Astrocyte (in vitro differentiated cells and primary cell): Measurements from ENCODE around the gene NOL7.

Experiments
- EZH2 ChIP-seq: IDR thresholded peaks from 2 replicates; pipeline ENCODE4 v1.6.1; 2012; ENCODE audit warnings: mild to moderate bottlenecking, low read length, inconsistent platforms; ENCODE audit not compliant: insufficient read depth
- TF ChIP-seq, protein P1 (sequence below): IDR thresholded peaks from 2 replicates; pipeline ENCODE4 v1.5.1; 2011; ENCODE audit warnings: low read depth, mild to moderate bottlenecking, inconsistent platforms, low read length, moderate library complexity; ENCODE audit not compliant: insufficient read depth

DNA sequence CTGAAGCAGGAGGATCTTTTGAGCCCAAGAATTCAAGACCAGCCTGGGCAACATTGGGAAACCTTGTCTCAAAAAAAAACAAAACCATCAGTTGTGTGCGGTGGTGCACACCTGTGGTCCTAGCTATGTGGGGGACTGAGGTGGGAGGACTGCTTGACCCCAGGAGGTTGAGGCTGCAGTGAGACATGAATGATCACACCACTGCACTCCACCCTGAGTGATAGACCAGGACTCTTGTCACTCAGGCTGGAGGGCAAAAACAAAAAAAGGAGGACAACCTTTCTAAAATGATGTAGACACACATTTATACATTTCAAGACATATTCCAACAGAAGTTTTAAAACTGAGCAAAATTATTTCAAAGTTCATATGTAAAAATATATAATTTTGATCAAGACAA lies 45.1 kb downstream of the NOL7 start:
- TF ChIP-seq, protein P1, sequence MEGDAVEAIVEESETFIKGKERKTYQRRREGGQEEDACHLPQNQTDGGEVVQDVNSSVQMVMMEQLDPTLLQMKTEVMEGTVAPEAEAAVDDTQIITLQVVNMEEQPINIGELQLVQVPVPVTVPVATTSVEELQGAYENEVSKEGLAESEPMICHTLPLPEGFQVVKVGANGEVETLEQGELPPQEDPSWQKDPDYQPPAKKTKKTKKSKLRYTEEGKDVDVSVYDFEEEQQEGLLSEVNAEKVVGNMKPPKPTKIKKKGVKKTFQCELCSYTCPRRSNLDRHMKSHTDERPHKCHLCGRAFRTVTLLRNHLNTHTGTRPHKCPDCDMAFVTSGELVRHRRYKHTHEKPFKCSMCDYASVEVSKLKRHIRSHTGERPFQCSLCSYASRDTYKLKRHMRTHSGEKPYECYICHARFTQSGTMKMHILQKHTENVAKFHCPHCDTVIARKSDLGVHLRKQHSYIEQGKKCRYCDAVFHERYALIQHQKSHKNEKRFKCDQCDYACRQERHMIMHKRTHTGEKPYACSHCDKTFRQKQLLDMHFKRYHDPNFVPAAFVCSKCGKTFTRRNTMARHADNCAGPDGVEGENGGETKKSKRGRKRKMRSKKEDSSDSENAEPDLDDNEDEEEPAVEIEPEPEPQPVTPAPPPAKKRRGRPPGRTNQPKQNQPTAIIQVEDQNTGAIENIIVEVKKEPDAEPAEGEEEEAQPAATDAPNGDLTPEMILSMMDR, result no peak
- no peak for TF ChIP-seq EZH2
